ENCODE data around the gene FUT8.

FUT8 gene

DNA sequence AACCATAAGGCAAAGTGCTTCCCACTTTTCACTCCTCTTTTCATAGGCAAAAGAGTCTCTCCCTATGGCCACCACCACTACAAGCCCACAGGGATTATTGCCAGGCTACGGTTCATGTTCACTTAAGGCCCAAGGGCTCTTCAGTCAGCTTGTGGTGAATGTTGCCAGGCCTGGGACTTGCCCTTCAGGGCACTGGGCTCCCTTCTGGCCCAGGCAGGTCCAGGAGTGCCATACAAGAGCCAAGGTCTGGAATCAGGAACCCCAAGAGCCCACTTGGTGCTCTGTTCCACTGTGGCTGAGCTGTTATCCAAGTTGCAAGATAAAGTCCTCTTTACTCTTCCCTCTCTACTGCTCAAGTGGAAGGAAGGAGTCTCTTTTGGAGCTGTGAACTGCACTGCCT lies 307.6 kb downstream of the FUT8 start:
- no peak for DNase-seq

DNA sequence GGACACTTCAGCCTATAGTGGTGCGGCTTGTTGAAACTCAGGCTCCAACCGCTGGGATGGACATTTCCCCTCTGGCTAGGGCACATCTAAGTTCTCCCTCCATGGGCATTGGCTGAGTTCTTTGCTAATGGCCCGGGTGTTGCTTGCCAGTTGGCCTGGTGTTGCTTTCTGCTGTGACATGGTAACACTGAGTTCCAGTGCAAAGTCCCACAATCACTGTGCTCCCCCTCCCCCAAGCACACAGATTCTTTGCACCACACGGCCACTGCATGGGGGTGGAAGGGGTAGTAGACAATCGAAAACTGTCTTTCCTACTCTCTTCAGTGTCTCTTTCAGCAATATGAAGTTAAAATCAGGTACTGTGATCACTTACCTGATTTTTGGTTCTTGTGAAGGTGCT lies 308.2 kb downstream of the FUT8 start:
- no peak for DNase-seq

DNA sequence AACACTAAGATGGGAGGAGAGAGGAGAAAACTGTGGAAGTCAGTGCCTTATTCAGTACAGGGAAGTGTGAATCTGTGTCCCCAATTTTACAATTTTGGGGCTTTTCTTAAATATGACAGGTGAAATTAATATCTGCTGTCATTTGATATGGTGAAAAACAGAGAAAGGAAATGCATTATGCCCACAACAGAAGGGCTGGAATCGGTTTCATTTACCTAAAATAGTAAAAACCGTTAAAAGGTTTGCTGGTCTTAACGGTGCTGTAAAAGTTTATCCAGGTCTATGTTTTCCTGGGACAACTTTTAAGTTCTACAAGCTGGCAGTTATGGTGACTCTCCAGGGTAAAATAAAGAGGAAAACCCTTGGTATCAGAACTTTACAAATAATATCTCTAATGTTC lies 310.8 kb downstream of the FUT8 start:
- DNase-seq: peak in 1 of 2 experiments; percentile 21

DNA sequence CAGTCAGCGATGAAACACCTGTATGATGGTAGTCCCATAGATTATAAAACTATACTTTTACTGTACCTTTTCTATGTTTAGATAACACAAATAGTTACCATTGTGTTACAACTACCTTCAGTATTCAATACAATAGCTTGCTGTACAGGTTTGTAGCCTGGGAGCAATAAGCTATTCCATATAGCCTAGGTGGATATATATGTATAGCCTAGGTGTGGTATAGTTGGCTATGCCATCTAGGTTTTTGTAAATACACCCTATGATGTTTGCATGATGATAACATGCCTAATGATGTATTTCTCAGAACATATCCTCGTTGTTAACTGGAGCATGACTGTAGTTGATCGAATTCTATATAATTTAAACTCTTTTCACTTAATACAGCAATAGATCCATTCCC lies 316.1 kb downstream of the FUT8 start:
- DNase-seq: no peak

DNA sequence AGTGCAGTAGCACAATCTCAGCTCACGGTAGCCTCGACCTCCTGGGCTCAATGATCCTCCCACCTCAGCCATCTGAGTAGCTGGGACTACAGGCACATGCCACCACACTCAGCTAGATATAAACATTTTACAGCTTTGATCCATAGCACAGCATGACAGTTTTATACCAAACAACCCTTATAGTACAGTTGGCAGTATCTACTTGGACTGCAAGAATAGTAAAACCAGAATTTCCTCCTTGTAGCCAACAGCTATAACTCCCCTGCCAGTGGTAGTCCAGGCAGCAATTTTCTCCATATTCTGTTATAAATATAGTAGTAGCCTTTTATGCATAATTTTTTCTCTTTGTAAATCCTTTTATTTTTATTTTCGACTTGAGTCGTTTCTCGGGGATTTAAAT lies 317.0 kb downstream of the FUT8 start:
- DNase-seq: no peak

DNA sequence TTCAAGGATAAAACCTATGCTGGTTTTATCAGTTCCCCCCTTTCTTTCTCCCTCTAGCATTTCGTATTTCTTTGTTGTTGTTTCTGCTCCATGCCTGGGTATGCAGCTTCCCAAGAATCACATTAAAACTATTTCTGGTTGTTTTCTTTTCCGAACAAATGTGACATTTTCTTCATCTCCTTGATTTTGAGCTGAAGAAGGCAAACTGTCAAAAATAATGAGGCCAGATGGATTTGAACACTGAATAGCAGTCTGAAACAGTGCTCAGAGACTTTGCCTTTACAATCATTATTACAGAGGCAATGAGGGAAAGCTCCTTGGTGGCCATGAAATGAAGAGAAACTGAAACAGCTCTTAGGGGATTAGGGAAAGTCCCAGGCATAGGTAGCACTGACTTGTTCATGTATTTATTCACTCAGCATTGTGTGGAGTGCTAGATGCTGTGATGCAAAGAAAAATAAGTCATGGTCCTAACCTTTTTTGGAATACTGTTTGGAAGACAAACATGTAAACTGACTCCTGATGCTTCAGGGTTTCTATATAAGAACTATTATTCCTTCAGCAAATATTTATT lies 319.5 kb downstream of the FUT8 start:
- DNase-seq: no peak

GRCh38 chr14:65738339-65738738 lies 325.8 kb downstream of the FUT8 start:
- no peak for DNase-seq

DNA sequence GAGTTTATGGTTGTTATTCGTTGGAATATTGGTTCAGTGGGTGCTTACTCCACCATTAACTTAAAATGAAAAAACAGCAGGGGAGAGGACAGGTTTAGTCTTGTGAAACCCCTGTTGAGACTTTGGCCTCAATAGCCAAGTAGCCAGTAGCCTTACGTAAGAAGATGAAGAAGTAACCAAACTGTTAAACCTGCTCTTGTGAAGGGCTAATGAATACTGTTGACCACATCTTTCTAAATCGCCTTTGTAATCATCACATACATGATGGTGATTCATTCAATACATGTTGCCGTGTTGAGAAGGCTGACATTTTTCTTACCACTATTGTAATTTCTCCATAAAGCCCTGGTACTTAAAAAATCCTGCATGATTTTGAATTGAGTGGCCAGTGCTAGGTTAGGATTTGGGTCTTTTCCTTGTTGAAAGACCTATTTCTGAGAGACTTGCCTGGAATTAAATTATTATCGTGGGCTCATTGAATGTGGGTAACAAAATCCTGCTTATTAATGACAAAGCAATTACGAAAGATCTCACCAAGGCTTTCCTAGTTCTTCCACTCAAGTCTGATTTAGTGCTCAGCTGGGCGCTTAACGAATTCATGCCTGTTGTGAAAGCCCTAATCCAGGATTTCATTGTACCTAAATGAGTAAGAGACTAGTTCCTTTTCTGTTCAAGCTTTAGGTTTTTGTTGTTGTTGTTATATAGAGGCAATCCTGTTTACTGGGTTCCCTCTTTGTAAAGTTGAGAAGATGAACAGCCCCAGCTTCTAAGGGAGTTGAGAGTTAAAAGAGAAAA lies 333.1 kb downstream of the FUT8 start:
- no peak for DNase-seq

- no peak for DNase-seq
These were observed 336.3 kb downstream of the FUT8 start for GRCh38 chr14:65748796-65749195.

DNA sequence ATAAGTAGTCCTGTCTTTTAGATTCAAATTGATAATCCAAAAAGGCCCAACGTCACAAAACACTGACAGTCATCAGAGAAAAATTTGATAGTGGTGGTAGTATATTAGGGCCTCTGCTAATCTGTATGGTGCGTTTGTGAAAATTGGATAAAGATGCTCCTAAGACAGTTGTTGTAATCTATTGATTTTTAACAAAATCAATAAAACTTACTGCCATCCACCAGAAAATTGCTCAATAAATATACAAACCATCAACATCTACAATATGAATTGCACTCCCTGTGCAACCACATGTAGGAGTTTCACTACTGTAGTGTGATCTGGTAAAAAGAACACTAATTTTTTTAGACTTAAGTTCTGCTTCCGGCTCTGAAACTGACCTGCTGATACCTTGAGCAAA lies 336.8 kb downstream of the FUT8 start:
- no peak for DNase-seq

DNA sequence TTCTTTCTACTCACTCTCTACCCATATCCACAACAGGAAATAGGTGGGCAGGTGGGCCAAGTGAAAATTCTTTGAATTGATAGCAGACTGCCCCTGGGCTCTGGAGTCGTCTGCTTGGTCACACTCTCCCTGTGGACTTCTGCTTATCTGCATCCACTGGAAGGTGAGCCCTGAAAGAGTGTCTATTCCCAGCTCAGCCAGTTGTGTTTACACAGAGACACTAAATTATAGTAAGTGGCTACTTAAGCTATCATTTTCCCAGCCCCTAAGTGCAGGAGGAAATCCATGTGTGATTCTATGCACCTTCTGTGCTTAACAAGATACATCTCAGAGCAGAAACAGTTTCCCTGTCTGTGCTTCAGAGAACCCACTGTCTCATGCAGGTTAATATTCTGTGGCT lies 338.4 kb downstream of the FUT8 start:
- DNase-seq: peak; percentile 14 to 67

GRCh38 chr14:65751510-65751909 lies 339.0 kb downstream of the FUT8 start:
- peak in 1 of 2 experiments; percentile 25 for DNase-seq

DNA sequence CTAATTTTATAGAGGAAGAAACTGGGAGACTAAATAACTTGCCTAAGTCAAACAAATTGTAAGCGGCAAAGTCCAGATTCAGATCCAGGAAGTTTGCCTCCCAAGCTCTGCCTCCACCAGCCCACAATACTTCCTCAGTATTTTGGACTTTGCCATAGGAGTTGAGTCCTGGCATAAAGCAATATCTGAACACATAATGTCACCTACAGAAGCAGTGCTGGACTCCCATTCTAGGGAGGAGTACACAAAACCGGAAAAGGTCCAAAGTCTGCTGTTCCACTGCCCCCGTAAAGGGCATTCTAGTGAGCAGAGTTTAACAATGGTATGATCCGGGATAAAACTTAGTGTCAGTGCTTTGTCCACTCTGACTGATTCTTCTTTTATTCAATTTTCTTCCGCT lies 340.5 kb downstream of the FUT8 start:
- no peak for DNase-seq

- DNase-seq: no peak
These were observed 342.8 kb downstream of the FUT8 start for GRCh38 chr14:65755331-65755730.

- no peak for DNase-seq
These were observed 344.4 kb downstream of the FUT8 start for GRCh38 chr14:65756880-65757279.

DNA sequence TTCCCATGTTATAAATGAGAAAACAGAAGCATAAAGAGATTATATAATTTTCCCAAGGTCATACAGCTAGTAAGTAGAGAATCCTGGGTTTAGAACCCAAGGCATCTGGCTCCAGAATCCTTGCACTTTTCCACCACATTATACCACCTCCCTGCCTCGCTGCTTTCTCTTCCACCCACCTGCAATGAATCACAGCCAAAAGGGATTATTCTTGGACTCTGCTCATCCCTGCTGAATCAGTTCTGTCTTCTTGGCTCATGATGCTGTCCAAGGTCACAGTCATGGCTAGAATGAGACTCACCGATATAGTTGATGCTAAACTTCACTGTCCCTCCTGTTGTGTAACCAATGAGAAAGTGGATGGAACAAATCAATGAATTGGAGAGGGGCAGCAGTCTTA lies 356.6 kb downstream of the FUT8 start:
- no peak for DNase-seq

- DNase-seq: no peak
These were observed 358.2 kb downstream of the FUT8 start for GRCh38 chr14:65770681-65771080.

GRCh38 chr14:65771271-65771670 lies 358.7 kb downstream of the FUT8 start:
- DNase-seq: no peak

GRCh38 chr14:65772466-65772865 lies 359.9 kb downstream of the FUT8 start:
- DNase-seq: no peak

DNA sequence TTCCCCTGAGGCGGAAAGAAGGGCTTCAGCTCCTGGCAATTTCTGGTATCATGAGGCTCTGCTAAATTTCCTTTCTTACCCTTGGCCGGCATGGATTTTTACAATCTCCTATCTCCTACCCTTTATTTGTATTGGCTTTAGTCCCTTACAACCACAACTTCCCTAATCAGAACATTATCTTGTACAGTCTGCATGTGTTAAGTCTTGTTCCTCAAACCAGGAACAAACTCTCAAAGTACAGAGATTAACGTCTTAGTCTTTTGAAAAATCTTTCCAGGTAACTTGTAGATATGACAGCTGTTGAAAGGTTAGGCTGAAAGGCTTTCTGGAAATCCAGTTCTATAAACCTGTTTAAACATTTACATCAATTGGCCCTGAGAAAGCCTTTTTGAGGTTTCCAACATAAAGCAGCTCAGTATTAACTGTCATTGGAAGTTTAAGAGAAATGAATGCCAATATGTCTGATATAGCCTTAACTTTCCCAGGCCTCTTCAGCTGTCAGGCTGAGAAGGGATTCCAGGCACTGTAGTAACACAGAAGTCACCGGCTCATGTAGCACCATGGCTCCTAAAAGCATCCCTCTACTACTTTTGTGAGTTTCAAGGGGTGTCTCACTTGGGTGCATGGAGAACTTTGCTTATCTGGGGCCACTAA lies 360.5 kb downstream of the FUT8 start:
- DNase-seq: no peak

- DNase-seq: no peak
These were observed 361.5 kb downstream of the FUT8 start for GRCh38 chr14:65774041-65774440.

DNA sequence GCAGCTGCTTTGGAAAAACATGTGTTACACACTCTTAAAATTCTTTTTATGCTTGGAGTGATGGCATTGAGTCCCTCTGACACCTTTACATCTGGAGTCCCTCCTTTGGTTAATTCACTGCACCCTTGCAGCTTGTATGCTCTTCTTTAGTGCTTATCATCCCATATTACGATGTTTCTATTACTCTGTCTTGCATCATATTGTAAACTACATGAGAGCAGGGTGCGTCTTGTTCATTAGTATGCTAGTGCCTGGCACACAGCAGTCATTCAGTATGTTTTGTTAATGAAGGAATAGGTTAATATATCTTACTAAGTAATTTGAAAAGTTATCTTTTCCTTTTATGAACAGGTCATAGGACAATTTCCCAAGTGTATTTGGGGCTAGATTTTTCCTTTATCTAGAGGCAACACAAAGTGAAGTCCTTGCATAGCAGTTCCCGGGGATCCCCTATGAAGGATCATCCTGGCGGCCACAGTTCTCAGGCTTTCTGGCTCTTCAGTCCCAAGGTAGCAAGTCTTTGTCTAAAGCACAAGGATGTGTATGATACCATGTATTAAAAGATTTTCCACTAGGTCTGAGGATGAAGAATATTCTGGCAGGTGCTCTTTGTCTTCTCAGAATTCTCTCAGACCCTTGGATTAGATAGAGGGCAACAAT lies 363.8 kb downstream of the FUT8 start:
- DNase-seq: no peak

- DNase-seq: peak; percentile 80 to 90
These were observed 368.0 kb downstream of the FUT8 start for GRCh38 chr14:65780566-65780965.

- DNase-seq: no peak
These were observed 370.6 kb downstream of the FUT8 start for GRCh38 chr14:65783101-65783500.
